ENCODE data around the gene NR4A3.

Gene NR4A3

DNA sequence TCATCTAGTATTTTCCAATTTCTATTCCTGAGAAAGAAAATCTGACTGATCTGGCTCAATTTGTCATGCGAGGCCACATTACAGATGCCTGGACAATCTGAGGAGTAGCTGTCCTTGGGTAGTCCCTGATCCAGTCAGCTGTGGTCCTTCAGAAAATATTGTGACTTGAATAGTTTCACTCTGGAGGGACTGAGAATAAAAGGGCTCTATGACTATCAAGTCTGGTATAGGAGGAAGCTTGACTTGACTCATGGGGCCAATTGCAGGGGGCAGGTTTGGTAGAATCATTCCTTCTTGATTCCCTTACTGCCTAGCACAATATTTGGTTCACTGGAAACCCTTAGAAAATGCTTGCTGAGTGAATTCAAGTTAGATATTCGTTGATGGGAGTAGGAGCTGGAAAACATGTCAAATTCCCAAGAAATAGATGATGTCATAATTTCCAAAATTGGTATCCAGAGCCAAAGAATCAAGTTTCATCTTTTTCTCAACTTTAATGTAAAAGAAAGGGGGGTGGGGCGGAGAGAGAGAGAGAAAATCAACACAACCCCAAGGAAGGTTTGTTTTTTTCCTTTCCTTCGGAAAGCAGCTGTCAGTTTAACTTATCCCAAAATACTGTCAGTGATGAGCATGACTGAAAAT, 52.4 kb downstream of the NR4A3 start:
- Histone ChIP-seq H3K27ac (no peak overlapping the region), H3K9me3 (ENCODE audit: severe bottlenecking) (no peaks in the 10 kb centered on the region), H3K27me3 (ENCODE audit: insufficient read depth, low read depth, severe bottlenecking) (no peaks in the 10 kb centered on the region), H3K36me3 (no peaks in the 10 kb centered on the region), H3K4me3 (ENCODE audit: low read depth, low read length) (no peak overlapping the region)
- TF ChIP-seq CTCF (IDR thresholded peaks at IDR 0.05; ENCODE audit: low read depth, low read length): no peak
- no peak for DNase-seq

GRCh38 chr9:99876190-99876589, 54.5 kb downstream of the NR4A3 start:
- no peaks in the 10 kb centered on the region for H3K36me3 ChIP-seq
- H3K27ac ChIP-seq: no peak overlapping the region
- no peaks in the 10 kb centered on the region for H3K27me3 ChIP-seq (ENCODE audit: insufficient read depth, low read depth, severe bottlenecking)
- no peak overlapping the region for H3K4me3 ChIP-seq (ENCODE audit: low read depth, low read length)
- TF ChIP-seq CTCF (IDR thresholded peaks at IDR 0.05; ENCODE audit: low read depth, low read length): no peak
- DNase-seq: no peak
- no peaks in the 10 kb centered on the region for H3K9me3 ChIP-seq (ENCODE audit: severe bottlenecking)

GRCh38 chr9:99878651-99879050, 57.0 kb downstream of the NR4A3 start:
- no peak for DNase-seq
- Histone ChIP-seq H3K27me3 (ENCODE audit: insufficient read depth, low read depth, severe bottlenecking) (no peaks in the 10 kb centered on the region), H3K4me3 (ENCODE audit: low read depth, low read length) (no peak overlapping the region), H3K27ac (no peak overlapping the region), H3K9me3 (ENCODE audit: severe bottlenecking) (no peaks in the 10 kb centered on the region), H3K36me3 (no peaks in the 10 kb centered on the region)
- TF ChIP-seq CTCF (IDR thresholded peaks at IDR 0.05; ENCODE audit: low read depth, low read length): no peak

- Histone ChIP-seq H3K27ac (no peak overlapping the region), H3K36me3 (no peaks in the 10 kb centered on the region), H3K9me3 (ENCODE audit: severe bottlenecking) (no peaks in the 10 kb centered on the region), H3K4me3 (ENCODE audit: low read depth, low read length) (no peak overlapping the region), H3K27me3 (ENCODE audit: insufficient read depth, low read depth, severe bottlenecking) (no peaks in the 10 kb centered on the region)
- no peak for DNase-seq
- TF ChIP-seq CTCF (IDR thresholded peaks at IDR 0.05; ENCODE audit: low read depth, low read length): no peak
Observed at GRCh38 chr9:99881769-99882168, 60.1 kb downstream of the NR4A3 start.

DNA sequence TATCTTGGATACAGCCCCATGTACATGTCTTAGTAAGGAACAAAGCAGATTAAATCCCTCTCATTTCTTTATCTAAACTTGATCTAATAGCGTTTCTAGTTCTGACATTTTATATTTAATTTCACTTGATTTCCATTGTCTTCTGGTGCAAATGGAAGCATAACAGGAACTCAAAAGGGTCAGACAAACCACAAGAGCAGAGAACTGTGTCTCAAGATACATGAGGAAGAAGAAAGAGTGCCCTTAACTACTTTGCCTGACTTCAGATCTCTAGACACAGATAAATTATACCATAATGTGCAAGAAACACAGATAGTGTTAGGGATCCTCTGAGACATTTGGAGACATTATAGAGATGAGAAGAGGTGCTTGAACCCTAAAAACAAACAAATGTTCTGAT, 64.1 kb downstream of the NR4A3 start:
- H3K4me3 ChIP-seq (ENCODE audit: low read depth, low read length): no peak overlapping the region
- no peaks in the 10 kb centered on the region for H3K27me3 ChIP-seq (ENCODE audit: insufficient read depth, low read depth, severe bottlenecking)
- TF ChIP-seq CTCF (IDR thresholded peaks at IDR 0.05; ENCODE audit: low read depth, low read length): no peak
- no peak overlapping the region for H3K27ac ChIP-seq
- H3K36me3 ChIP-seq: no peaks in the 10 kb centered on the region
- no peaks in the 10 kb centered on the region for H3K9me3 ChIP-seq (ENCODE audit: severe bottlenecking)
- DNase-seq: no peak

DNA sequence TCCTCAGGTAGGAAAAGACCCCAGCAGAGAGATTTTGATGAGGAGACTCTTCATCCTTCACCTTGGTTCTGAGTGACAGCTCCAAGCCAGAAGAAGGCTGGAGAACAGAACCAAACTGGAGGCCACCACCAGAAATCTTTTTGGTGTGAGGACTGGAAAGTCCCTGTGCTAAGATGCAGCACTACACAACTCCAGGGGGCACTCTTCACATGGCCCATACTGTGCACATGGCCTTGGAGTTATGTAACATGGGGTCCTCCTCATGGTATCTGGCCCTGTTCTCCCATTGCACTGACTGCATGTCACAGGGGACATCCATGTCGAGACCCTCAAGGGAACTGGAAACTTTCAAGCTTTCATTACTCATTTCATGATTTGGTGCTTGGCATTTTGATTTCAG, 67.4 kb downstream of the NR4A3 start:
- Histone ChIP-seq H3K36me3 (no peaks in the 10 kb centered on the region), H3K27me3 (ENCODE audit: insufficient read depth, low read depth, severe bottlenecking) (no peaks in the 10 kb centered on the region), H3K4me3 (ENCODE audit: low read depth, low read length) (no peak overlapping the region), H3K9me3 (ENCODE audit: severe bottlenecking) (no peaks in the 10 kb centered on the region), H3K27ac (no peak overlapping the region)
- no peak for DNase-seq
- TF ChIP-seq CTCF (IDR thresholded peaks at IDR 0.05; ENCODE audit: low read depth, low read length): peak; percentile 29; the same call in 1 of the 2 replicates

Data from WERI-Rb-1 (cell line).